WTC11 (cell line): ENCODE results near the gene ITPKC. TPM values are rescaled to one million over a fixed set of nuclear protein-coding genes. Genes with fewer than 3 reads are reported as not detected.

Experiments used
- ATAC-seq: fragments of 200-7000 bp; cut with Tn5 transposase; 2 replicates; pipeline ENCODE4 v1.10.0; 2021; ENCODE audit warnings: mild to moderate bottlenecking, moderate library complexity
- CTCF ChIA-PET: fragments of 300-600 bp; sonication (Branson Sonifier 250); formaldehyde crosslinking; loops from one replicate; lab custom pipeline; 2021; ENCODE audit warnings: antibody characterized with exemption; lab: Charles Lee
- POLR2A ChIA-PET: fragments of 350-600 bp; sonication (Branson Sonifier 250); formaldehyde crosslinking; loops from one replicate; lab custom pipeline; 2021; ENCODE audit warnings: antibody characterized with exemption; lab: Charles Lee
- DNase-seq: peaks from one replicate; pipeline ENCODE4 v3.0.0; 2021; ENCODE audit warnings: low spot score
- H3K27ac Mint-ChIP-seq: 2 replicates; pipeline ENCODE4 v1.8.0; 2021; ENCODE audit warnings: mixed read lengths
- H3K27me3 Mint-ChIP-seq: 2 replicates; pipeline ENCODE4 v1.8.0; 2021; ENCODE audit warnings: low read depth, mild to moderate bottlenecking, moderate library complexity, mixed read lengths
- H3K36me3 Mint-ChIP-seq: 2 replicates; pipeline ENCODE4 v1.8.0; 2021; ENCODE audit warnings: mixed read lengths
- H3K4me1 Mint-ChIP-seq: 2 replicates; pipeline ENCODE4 v1.8.0; 2022; ENCODE audit warnings: mixed read lengths
- H3K4me3 Mint-ChIP-seq: 2 replicates; pipeline ENCODE4 v1.8.0; 2021; ENCODE audit warnings: mild to moderate bottlenecking, moderate library complexity, mixed read lengths
- H3K9me3 Mint-ChIP-seq: 2 replicates; pipeline ENCODE4 v1.8.0; 2021; ENCODE audit warnings: mixed read lengths
- CREM ChIP-seq: sonication (generic); formaldehyde crosslinking; IDR thresholded peaks from 2 replicates; pipeline ENCODE4 v1.8.1; 2022; ENCODE audit warnings: mild to moderate bottlenecking, missing genetic modification reagents, moderate library complexity
- EMX1 ChIP-seq: fragments of 250-450 bp; sonication (Bioruptor Pico); IDR thresholded peaks from 2 replicates; pipeline ENCODE4 v1.8.0; 2021; ENCODE audit warnings: mild to moderate bottlenecking
- ETV6 ChIP-seq: sonication (generic); formaldehyde crosslinking; IDR thresholded peaks from 2 replicates; pipeline ENCODE4 v1.8.1; 2022; ENCODE audit warnings: mild to moderate bottlenecking, missing genetic modification reagents
- GRHL2 ChIP-seq: fragments of 250-450 bp; sonication (Bioruptor Pico); IDR thresholded peaks from 2 replicates; pipeline ENCODE4 v1.8.0; 2022; ENCODE audit warnings: mild to moderate bottlenecking, moderate library complexity; ENCODE audit not compliant: insufficient replicate concordance, severe bottlenecking
- HMGA2 ChIP-seq: fragments of 250-450 bp; sonication (Bioruptor Pico); IDR thresholded peaks from 2 replicates; pipeline ENCODE4 v1.4.0; 2021; ENCODE audit warnings: mild to moderate bottlenecking, moderate library complexity
- IRF2 ChIP-seq: sonication (generic); formaldehyde crosslinking; IDR thresholded peaks from 2 replicates; pipeline ENCODE4 v1.8.0; 2022; ENCODE audit warnings: low read depth, missing genetic modification reagents, borderline replicate concordance
- JAZF1 ChIP-seq: fragments of 250-450 bp; sonication (Bioruptor Pico); IDR thresholded peaks from 2 replicates; pipeline ENCODE4 v1.9.0; 2021; ENCODE audit warnings: moderate library complexity, mild to moderate bottlenecking, inconsistent platforms
- MXD4 ChIP-seq: fragments of 250-450 bp; sonication (Bioruptor Pico); IDR thresholded peaks from 2 replicates; pipeline ENCODE4 v1.8.0; 2021; ENCODE audit warnings: mild to moderate bottlenecking, moderate library complexity, borderline replicate concordance
- NFATC4 ChIP-seq: fragments of 250-450 bp; sonication (Bioruptor Pico); IDR thresholded peaks from 2 replicates; pipeline ENCODE4 v1.9.0; 2021; ENCODE audit warnings: mild to moderate bottlenecking
- PRRX2 ChIP-seq: fragments of 250-450 bp; sonication (Bioruptor Pico); IDR thresholded peaks from 2 replicates; pipeline ENCODE4 v1.8.0; 2021; ENCODE audit warnings: mild to moderate bottlenecking
- ZNF138 ChIP-seq: sonication (generic); formaldehyde crosslinking; conservative IDR thresholded peaks from 2 replicates; pipeline ENCODE4 v1.8.1; 2022; ENCODE audit warnings: mild to moderate bottlenecking, moderate library complexity, missing genetic modification reagents
- total RNA-seq: library from RNA; stranded (reverse); gene quantifications from 3 replicates; pipeline ENCODE4 v1.2.3, GENCODE V29; 2021
- TF ChIP-seq, protein P1 (sequence below): sonication (generic); formaldehyde crosslinking; IDR thresholded peaks from 2 replicates; pipeline ENCODE4 v1.8.1; 2023; ENCODE audit warnings: mild to moderate bottlenecking, missing genetic modification reagents, moderate library complexity
- TF ChIP-seq, protein P2 (sequence below): fragments of 250-450 bp; sonication (Bioruptor Pico); IDR thresholded peaks from 2 replicates; pipeline ENCODE4 v2.1.2; 2022; ENCODE audit warnings: mild to moderate bottlenecking, moderate library complexity
- TF ChIP-seq, protein P3 (sequence below): sonication (generic); formaldehyde crosslinking; IDR thresholded peaks from 2 replicates; pipeline ENCODE4 v1.8.0; 2022; ENCODE audit warnings: mild to moderate bottlenecking, missing genetic modification reagents
- TF ChIP-seq, protein P4 (sequence below): fragments of 250-450 bp; sonication (Bioruptor Pico); IDR thresholded peaks from 2 replicates; pipeline ENCODE4 v1.8.0; 2021; ENCODE audit warnings: mild to moderate bottlenecking
- TF ChIP-seq, protein P5 (sequence below): sonication (generic); formaldehyde crosslinking; IDR thresholded peaks from 2 replicates; pipeline ENCODE4 v1.8.1; 2022; ENCODE audit warnings: mild to moderate bottlenecking, missing genetic modification reagents, moderate library complexity, borderline replicate concordance
- TF ChIP-seq, protein P6 (sequence below): sonication (generic); formaldehyde crosslinking; IDR thresholded peaks from 2 replicates; pipeline ENCODE4 v1.8.1; 2023; ENCODE audit warnings: mild to moderate bottlenecking, missing genetic modification reagents
- TF ChIP-seq, protein P7 (sequence below): sonication (generic); formaldehyde crosslinking; IDR thresholded peaks from 2 replicates; pipeline ENCODE4 v1.8.1; 2022; ENCODE audit warnings: missing genetic modification reagents, borderline replicate concordance
- TF ChIP-seq, protein P8 (sequence below): fragments of 250-450 bp; sonication (Bioruptor Pico); IDR thresholded peaks from 2 replicates; pipeline ENCODE4 v1.9.0; 2021; ENCODE audit warnings: mild to moderate bottlenecking
- TF ChIP-seq, protein P9 (sequence below): sonication (generic); formaldehyde crosslinking; IDR thresholded peaks from 2 replicates; pipeline ENCODE4 v1.8.1; 2022; ENCODE audit warnings: low read depth, mild to moderate bottlenecking, moderate library complexity, missing genetic modification reagents, borderline replicate concordance
- TF ChIP-seq, protein P10 (sequence below): fragments of 250-450 bp; sonication (Bioruptor Pico); IDR thresholded peaks from 2 replicates; pipeline ENCODE4 v1.9.0; 2021; ENCODE audit warnings: moderate library complexity, mild to moderate bottlenecking, inconsistent platforms, borderline replicate concordance

The ITPKC gene
- total RNA-seq, 1 experiment from 2014 or later, result 13.8 TPM

DNA sequence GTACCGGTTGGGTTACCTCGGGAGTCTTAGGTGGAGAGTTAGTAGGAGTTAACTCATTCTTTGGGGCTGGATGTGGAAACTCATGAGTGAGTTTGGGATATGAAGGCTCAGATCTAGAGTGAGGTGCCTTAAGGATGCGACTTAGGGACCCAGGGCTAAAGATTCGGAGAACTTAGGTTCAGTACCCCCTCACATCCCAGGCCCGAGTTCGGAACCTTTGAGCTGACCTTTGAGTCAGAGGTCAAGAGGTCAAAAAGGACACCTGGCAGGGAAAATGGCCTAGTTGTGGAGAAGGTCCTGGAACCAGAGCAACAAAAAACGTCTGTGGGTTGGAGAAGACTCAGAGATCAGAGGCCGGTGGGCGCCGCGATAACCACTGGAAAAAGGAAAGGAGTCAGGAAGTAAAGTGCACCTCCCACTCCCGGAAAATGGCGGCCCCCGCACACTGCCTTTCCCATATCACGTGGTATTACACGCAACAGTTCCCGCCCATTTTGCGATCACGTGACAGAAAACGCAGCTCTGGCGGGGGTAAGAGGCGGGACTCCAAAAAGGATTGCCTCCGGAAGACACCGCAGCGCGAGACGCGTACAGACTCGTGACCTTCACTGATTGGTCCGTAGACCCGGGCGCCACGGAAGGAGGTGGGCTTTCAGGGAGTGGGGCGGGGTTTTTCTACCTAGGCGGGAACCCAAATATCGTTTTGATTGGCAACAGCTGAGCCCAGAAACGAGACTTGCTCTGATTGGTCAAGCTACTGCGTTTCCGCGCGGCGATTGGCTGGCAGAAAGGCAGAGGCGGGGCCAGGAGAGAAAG lies 33.4 kb downstream of the ITPKC start, which contains the start of gene ACTMAP:
ACTMAP (minus strand) TSS at position 420 of the 816 bp plus-strand sequence. CDS start 674 bp downstream, outside the sequence.
- Mint-ChIP-seq H3K4me3 (peak within 1 kb of the TSS; percentile 99), H3K9me3 (no peaks in the 10 kb centered on the region), H3K4me1 (peaks cover 38% of the 10 kb centered on the region), H3K27me3 (no peaks in the 10 kb centered on the region), H3K36me3 (peaks cover 30% of the 10 kb centered on the region), H3K27ac (peak within 1 kb of the TSS; percentile 100)
- POLR2A ChIA-PET, result interaction anchor here (0.5 to 2.5 kb wide), 11 partner anchors 9 to 512 kb away, joined by 3 to 34 read pairs (median 3); partner anchors contain the start of genes COQ8B, EGLN2, ITPKC and NUMBL
- peak; percentile 99 for DNase-seq
- peak; percentile 93 for ATAC-seq
- CTCF ChIA-PET, result interaction anchor here (0.5 to 2.5 kb wide), 13 partner anchors 28 to 512 kb away, joined by 3 to 13 read pairs (median 6); partner anchors contain the start of genes COQ8B, EGLN2, ITPKC and RAB4B
- TF ChIP-seq, protein P1, sequence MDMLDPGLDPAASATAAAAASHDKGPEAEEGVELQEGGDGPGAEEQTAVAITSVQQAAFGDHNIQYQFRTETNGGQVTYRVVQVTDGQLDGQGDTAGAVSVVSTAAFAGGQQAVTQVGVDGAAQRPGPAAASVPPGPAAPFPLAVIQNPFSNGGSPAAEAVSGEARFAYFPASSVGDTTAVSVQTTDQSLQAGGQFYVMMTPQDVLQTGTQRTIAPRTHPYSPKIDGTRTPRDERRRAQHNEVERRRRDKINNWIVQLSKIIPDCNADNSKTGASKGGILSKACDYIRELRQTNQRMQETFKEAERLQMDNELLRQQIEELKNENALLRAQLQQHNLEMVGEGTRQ (CRISPR knock-in tag), result peak; percentile 98
- TF ChIP-seq, protein P2, sequence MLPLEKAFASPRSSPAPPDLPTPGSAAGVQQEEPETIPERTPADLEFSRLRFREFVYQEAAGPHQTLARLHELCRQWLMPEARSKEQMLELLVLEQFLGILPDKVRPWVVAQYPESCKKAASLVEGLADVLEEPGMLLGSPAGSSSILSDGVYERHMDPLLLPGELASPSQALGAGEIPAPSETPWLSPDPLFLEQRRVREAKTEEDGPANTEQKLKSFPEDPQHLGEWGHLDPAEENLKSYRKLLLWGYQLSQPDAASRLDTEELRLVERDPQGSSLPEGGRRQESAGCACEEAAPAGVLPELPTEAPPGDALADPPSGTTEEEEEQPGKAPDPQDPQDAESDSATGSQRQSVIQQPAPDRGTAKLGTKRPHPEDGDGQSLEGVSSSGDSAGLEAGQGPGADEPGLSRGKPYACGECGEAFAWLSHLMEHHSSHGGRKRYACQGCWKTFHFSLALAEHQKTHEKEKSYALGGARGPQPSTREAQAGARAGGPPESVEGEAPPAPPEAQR (CRISPR knock-in tag), result no peak
- TF ChIP-seq, protein P3, sequence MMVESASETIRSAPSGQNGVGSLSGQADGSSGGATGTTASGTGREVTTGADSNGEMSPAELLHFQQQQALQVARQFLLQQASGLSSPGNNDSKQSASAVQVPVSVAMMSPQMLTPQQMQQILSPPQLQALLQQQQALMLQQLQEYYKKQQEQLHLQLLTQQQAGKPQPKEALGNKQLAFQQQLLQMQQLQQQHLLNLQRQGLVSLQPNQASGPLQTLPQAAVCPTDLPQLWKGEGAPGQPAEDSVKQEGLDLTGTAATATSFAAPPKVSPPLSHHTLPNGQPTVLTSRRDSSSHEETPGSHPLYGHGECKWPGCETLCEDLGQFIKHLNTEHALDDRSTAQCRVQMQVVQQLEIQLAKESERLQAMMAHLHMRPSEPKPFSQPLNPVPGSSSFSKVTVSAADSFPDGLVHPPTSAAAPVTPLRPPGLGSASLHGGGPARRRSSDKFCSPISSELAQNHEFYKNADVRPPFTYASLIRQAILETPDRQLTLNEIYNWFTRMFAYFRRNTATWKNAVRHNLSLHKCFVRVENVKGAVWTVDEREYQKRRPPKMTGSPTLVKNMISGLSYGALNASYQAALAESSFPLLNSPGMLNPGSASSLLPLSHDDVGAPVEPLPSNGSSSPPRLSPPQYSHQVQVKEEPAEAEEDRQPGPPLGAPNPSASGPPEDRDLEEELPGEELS (CRISPR knock-in tag), result no peak
- TF ChIP-seq NFATC4, result no peak
- no peak for TF ChIP-seq ETV6 (CRISPR knock-in tag)
- peak; percentile 77; the same call in 1 of the 2 replicates for TF ChIP-seq CREM
- TF ChIP-seq JAZF1 (CRISPR knock-in tag), result no peak
- TF ChIP-seq, protein P4, sequence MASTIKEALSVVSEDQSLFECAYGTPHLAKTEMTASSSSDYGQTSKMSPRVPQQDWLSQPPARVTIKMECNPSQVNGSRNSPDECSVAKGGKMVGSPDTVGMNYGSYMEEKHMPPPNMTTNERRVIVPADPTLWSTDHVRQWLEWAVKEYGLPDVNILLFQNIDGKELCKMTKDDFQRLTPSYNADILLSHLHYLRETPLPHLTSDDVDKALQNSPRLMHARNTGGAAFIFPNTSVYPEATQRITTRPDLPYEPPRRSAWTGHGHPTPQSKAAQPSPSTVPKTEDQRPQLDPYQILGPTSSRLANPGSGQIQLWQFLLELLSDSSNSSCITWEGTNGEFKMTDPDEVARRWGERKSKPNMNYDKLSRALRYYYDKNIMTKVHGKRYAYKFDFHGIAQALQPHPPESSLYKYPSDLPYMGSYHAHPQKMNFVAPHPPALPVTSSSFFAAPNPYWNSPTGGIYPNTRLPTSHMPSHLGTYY (CRISPR knock-in tag), result no peak
- no peak for TF ChIP-seq ZNF138 (CRISPR knock-in tag)
- TF ChIP-seq, protein P5, sequence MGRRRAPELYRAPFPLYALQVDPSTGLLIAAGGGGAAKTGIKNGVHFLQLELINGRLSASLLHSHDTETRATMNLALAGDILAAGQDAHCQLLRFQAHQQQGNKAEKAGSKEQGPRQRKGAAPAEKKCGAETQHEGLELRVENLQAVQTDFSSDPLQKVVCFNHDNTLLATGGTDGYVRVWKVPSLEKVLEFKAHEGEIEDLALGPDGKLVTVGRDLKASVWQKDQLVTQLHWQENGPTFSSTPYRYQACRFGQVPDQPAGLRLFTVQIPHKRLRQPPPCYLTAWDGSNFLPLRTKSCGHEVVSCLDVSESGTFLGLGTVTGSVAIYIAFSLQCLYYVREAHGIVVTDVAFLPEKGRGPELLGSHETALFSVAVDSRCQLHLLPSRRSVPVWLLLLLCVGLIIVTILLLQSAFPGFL, result no peak
- TF ChIP-seq IRF2 (CRISPR knock-in tag), result no peak
- TF ChIP-seq, protein P6, sequence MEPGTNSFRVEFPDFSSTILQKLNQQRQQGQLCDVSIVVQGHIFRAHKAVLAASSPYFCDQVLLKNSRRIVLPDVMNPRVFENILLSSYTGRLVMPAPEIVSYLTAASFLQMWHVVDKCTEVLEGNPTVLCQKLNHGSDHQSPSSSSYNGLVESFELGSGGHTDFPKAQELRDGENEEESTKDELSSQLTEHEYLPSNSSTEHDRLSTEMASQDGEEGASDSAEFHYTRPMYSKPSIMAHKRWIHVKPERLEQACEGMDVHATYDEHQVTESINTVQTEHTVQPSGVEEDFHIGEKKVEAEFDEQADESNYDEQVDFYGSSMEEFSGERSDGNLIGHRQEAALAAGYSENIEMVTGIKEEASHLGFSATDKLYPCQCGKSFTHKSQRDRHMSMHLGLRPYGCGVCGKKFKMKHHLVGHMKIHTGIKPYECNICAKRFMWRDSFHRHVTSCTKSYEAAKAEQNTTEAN, result no peak
- TF ChIP-seq EMX1 (CRISPR knock-in tag), result no peak
- TF ChIP-seq, protein P7, sequence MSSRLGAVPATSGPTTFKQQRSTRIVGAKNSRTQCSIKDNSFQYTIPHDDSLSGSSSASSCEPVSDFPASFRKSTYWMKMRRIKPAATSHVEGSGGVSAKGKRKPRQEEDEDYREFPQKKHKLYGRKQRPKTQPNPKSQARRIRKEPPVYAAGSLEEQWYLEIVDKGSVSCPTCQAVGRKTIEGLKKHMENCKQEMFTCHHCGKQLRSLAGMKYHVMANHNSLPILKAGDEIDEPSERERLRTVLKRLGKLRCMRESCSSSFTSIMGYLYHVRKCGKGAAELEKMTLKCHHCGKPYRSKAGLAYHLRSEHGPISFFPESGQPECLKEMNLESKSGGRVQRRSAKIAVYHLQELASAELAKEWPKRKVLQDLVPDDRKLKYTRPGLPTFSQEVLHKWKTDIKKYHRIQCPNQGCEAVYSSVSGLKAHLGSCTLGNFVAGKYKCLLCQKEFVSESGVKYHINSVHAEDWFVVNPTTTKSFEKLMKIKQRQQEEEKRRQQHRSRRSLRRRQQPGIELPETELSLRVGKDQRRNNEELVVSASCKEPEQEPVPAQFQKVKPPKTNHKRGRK, result no peak
- TF ChIP-seq, protein P8, sequence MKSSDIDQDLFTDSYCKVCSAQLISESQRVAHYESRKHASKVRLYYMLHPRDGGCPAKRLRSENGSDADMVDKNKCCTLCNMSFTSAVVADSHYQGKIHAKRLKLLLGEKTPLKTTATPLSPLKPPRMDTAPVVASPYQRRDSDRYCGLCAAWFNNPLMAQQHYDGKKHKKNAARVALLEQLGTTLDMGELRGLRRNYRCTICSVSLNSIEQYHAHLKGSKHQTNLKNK (CRISPR knock-in tag), result no peak
- no peak for TF ChIP-seq HMGA2 (CRISPR knock-in tag)
- no peak for TF ChIP-seq PRRX2 (CRISPR knock-in tag)
- TF ChIP-seq, protein P9, sequence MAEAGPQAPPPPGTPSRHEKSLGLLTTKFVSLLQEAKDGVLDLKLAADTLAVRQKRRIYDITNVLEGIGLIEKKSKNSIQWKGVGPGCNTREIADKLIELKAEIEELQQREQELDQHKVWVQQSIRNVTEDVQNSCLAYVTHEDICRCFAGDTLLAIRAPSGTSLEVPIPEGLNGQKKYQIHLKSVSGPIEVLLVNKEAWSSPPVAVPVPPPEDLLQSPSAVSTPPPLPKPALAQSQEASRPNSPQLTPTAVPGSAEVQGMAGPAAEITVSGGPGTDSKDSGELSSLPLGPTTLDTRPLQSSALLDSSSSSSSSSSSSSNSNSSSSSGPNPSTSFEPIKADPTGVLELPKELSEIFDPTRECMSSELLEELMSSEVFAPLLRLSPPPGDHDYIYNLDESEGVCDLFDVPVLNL (CRISPR knock-in tag), result peak; percentile 52; the same call in 1 of the 2 replicates
- TF ChIP-seq, protein P10, sequence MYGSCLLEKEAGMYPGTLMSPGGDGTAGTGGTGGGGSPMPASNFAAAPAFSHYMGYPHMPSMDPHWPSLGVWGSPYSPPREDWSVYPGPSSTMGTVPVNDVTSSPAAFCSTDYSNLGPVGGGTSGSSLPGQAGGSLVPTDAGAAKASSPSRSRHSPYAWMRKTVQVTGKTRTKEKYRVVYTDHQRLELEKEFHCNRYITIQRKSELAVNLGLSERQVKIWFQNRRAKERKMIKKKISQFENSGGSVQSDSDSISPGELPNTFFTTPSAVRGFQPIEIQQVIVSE (CRISPR knock-in tag), result no peak
- no peak for TF ChIP-seq MXD4 (CRISPR knock-in tag)
- TF ChIP-seq GRHL2 (CRISPR knock-in tag), result no peak
